ENCODE results near the gene PCBP1.

Gene PCBP1

DNA sequence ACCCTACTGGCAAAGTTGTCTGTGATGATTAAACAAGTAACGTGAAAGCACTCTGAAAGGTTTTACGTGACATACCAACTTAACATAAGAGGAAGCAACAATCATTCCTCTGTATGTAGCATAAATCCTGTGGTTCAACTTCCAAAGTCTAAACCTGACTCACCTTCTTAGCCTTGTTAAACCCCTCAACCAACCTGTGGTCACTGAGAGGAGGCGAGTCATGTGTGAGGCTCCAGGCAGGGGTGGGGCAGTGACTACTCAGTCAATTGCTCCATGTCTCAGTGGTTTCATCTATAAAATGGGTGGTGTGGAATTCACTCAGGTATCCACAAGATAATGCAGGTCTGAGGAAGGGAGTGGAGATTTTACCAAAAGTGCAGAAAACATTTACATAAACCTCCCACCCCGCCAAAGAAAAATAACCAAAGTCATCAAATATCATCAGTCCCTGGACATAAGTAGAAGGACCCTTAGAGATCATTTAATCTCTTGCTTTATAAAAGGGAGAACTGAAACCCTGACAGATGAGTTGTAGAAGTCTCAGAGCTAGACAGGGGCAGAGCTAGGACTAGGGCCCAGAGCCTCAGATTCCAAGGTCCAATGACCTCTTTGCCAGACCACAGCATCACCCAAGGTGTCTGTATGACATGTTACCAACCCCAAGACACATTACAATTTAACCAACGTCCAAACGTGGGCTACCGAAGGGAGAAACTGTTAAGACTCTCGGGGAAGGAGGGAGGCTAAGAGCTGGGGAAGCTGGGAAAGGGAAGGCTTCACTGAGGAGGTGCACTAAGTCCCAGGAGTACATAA lies 3.7 kb upstream of the PCBP1 start:
- peaks cover 5% of the 10 kb centered on the region for H3K36me3 ChIP-seq (ENCODE audit: control insufficient read depth, insufficient read depth, low read length)
- H3K4me1 ChIP-seq (ENCODE audit: control insufficient read depth, insufficient read depth, low read length) = peaks cover 28% of the 10 kb centered on the region
- H3K4me3 ChIP-seq (ENCODE audit: low read length) = no peak overlapping the region
- H3K9ac ChIP-seq (ENCODE audit: low read length) = peak overlapping the region; percentile 99
- H3K9me3 ChIP-seq (ENCODE audit: control insufficient read depth, low read length) = no peaks in the 10 kb centered on the region
- no peaks in the 10 kb centered on the region for H3K27me3 ChIP-seq (ENCODE audit: control insufficient read depth, insufficient read depth, low read length)

DNA sequence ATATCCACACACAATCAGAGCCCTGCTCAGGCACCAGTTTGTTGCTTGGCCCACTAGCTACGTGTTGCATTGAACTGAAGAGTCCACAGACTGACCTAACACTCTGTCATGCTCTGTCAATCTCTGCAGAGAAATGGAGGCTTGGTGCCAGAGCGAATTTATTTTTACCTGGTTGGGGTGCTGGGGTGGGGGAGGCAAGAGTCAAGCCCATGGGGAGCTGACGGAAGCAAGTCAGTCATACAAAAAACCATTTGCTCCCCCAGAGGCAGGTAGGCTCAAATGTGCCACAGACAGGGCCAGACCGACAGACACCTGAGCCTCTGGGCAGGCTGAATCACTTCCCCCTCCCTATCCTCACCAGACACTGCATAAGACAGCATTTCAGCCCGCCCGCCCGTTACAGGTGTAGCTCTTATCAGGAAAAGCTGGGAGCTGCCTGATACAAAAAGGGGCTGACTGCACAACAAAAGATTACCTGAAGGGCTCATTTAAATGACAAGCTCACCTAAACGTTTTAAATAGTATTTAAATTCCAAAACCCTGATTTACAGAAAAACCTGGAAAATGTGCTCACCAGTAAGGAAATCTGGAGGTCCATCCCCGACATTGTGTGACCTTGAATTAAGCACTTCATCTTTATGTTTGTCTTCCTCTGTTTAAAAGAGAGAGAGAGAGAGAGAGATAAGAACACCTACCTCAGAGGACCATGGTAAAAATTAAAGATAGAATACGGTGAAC lies 2.1 kb upstream of the PCBP1 start:
- Histone ChIP-seq H3K36me3 (ENCODE audit: control insufficient read depth, insufficient read depth, low read length) (peaks cover 5% of the 10 kb centered on the region), H3K27me3 (ENCODE audit: control insufficient read depth, insufficient read depth, low read length) (no peaks in the 10 kb centered on the region), H3K4me1 (ENCODE audit: control insufficient read depth, insufficient read depth, low read length) (peaks cover 38% of the 10 kb centered on the region), H3K4me3 (ENCODE audit: low read length) (peak overlapping the region; percentile 92), H3K9ac (ENCODE audit: low read length) (peak overlapping the region; percentile 99), H3K9me3 (ENCODE audit: control insufficient read depth, low read length) (no peaks in the 10 kb centered on the region)

DNA sequence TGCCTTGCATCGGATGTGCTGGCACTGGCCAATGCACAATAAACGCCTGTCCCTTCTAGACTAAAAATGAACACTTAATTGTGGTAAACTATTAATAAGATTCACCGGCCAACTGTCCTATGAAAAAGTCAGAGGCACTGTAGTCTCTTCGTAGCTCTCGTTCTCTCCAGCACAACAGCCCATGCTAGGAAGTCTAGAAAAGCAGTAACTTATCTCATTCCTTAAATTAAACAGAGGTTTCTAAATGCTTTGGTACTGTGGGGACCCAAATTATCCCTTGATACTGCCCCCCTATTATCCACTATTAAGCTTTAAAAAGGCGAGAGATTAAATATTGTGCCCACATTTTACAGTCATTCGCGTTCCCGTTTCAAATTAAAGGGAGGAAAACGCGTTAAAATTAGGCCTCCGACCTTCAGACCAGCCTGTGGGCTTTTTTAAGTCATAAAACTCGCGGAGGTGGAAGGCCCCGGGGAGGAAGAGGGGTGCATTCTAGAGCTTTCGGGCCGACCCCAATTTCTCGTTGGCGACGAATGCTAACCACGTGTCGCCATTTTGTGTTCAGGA lies 1.5 kb upstream of the PCBP1 start:
- peaks cover 5% of the 10 kb centered on the region for H3K36me3 ChIP-seq (ENCODE audit: control insufficient read depth, insufficient read depth, low read length)
- peak overlapping the region; percentile 92 for H3K4me3 ChIP-seq (ENCODE audit: low read length)
- H3K4me1 ChIP-seq (ENCODE audit: control insufficient read depth, insufficient read depth, low read length) = peaks cover 43% of the 10 kb centered on the region
- H3K27me3 ChIP-seq (ENCODE audit: control insufficient read depth, insufficient read depth, low read length) = no peaks in the 10 kb centered on the region
- H3K9me3 ChIP-seq (ENCODE audit: control insufficient read depth, low read length) = no peaks in the 10 kb centered on the region
- peak overlapping the region; percentile 99 for H3K9ac ChIP-seq (ENCODE audit: low read length)

DNA sequence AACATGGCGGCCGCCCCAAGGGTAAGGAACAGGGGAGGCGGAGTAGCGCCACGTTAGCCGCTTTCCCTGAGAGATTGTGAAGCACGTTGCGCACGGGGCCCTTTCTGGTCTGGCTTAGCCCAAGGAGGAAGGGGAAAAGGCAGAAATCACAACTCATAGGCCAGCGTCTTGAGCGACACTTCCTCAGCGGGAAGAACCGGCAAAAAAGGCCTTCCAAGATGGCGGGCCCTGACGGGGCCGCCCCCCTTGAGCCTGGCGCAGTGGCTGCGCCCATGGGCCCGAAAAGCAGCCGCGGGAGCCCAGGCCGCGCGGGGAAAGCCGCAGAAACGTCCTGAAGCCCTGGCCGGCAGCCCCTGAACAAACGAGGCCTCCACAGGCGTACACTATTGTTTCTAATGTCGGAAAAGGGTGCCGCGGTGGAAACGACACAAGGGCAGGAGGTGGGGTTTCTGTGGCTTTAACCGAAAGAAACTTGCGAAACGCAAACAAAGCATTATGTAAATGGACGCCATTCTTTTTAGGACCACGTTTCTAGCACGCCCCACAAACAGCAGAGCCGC lies 919 bp upstream of the PCBP1 start:
- Histone ChIP-seq H3K9ac (ENCODE audit: low read length) (peak overlapping the region; percentile 99), H3K4me3 (ENCODE audit: low read length) (peak overlapping the region; percentile 92), H3K4me1 (ENCODE audit: control insufficient read depth, insufficient read depth, low read length) (peaks cover 43% of the 10 kb centered on the region), H3K9me3 (ENCODE audit: control insufficient read depth, low read length) (no peaks in the 10 kb centered on the region), H3K27me3 (ENCODE audit: control insufficient read depth, insufficient read depth, low read length) (no peaks in the 10 kb centered on the region), H3K36me3 (ENCODE audit: control insufficient read depth, insufficient read depth, low read length) (peaks cover 5% of the 10 kb centered on the region)

DNA sequence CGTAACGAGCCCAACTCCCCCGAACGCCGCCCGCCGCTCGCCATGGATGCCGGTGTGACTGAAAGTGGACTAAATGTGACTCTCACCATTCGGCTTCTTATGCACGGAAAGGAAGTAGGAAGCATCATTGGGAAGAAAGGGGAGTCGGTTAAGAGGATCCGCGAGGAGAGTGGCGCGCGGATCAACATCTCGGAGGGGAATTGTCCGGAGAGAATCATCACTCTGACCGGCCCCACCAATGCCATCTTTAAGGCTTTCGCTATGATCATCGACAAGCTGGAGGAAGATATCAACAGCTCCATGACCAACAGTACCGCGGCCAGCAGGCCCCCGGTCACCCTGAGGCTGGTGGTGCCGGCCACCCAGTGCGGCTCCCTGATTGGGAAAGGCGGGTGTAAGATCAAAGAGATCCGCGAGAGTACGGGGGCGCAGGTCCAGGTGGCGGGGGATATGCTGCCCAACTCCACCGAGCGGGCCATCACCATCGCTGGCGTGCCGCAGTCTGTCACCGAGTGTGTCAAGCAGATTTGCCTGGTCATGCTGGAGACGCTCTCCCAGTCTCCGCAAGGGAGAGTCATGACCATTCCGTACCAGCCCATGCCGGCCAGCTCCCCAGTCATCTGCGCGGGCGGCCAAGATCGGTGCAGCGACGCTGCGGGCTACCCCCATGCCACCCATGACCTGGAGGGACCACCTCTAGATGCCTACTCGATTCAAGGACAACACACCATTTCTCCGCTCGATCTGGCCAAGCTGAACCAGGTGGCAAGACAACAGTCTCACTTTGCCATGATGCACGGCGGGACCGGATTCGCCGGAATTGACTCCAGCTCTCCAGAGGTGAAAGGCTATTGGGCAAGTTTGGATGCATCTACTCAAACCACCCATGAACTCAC lies 673 bp downstream of the PCBP1 start:
- H3K36me3 ChIP-seq (ENCODE audit: control insufficient read depth, insufficient read depth, low read length) = peaks cover 5% of the 10 kb centered on the region
- no peaks in the 10 kb centered on the region for H3K27me3 ChIP-seq (ENCODE audit: control insufficient read depth, insufficient read depth, low read length)
- H3K9me3 ChIP-seq (ENCODE audit: control insufficient read depth, low read length) = no peaks in the 10 kb centered on the region
- peak overlapping the region; percentile 98 for H3K4me3 ChIP-seq (ENCODE audit: low read length)
- peak overlapping the region; percentile 99 for H3K9ac ChIP-seq (ENCODE audit: low read length)
- peaks cover 43% of the 10 kb centered on the region for H3K4me1 ChIP-seq (ENCODE audit: control insufficient read depth, insufficient read depth, low read length)

DNA sequence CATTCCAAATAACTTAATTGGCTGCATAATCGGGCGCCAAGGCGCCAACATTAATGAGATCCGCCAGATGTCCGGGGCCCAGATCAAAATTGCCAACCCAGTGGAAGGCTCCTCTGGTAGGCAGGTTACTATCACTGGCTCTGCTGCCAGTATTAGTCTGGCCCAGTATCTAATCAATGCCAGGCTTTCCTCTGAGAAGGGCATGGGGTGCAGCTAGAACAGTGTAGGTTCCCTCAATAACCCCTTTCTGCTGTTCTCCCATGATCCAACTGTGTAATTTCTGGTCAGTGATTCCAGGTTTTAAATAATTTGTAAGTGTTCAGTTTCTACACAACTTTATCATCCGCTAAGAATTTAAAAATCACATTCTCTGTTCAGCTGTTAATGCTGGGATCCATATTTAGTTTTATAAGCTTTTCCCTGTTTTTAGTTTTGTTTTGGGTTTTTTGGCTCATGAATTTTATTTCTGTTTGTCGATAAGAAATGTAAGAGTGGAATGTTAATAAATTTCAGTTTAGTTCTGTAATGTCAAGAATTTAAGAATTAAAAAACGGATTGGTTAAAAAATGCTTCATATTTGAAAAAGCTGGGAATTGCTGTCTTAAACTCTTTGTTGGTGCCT lies 1.4 kb downstream of the PCBP1 start:
- Histone ChIP-seq H3K4me3 (ENCODE audit: low read length) (peak overlapping the region; percentile 98), H3K9ac (ENCODE audit: low read length) (peak overlapping the region; percentile 99), H3K36me3 (ENCODE audit: control insufficient read depth, insufficient read depth, low read length) (peaks cover 3% of the 10 kb centered on the region), H3K9me3 (ENCODE audit: control insufficient read depth, low read length) (no peaks in the 10 kb centered on the region), H3K27me3 (ENCODE audit: control insufficient read depth, insufficient read depth, low read length) (no peaks in the 10 kb centered on the region), H3K4me1 (ENCODE audit: control insufficient read depth, insufficient read depth, low read length) (peaks cover 39% of the 10 kb centered on the region)

DNA sequence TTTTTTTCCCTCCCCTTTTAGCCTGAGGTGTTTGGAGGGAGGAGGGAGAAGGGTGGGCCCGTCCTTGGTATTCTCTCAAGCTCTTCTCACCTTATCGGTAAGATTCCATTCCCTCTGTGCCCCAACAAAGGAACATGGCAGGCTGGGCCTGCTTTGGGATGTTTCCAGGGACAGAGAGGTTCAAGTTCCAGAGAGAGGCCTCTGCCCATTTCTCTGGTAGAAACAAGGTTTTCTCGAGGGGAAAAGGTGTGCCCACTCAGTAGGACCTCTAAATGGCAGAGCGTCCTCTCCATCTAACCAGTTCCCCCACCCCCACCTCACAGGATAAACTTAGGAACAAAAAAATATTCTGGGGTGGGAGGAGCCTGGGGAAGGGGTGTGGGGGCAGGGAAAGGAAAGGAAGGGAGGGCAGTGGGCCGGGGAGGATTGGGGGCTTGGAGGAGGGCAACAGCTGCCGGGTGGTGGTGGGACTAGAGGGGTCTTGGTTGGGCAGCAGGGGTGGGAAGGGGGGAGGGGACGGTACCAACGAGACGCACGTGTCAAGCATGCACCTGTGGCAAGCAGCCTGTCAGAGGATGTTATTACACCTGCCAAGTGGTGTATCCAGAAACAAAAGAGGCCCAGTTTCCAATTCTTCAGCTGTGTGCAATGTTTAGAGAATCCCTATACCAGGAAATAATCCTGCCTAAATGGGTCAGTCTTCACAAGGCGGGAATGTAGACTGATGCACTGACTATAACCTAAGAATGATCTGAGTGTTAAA lies 2.1 kb downstream of the PCBP1 start:
- Histone ChIP-seq H3K9ac (ENCODE audit: low read length) (peak overlapping the region; percentile 99), H3K27me3 (ENCODE audit: control insufficient read depth, insufficient read depth, low read length) (no peaks in the 10 kb centered on the region), H3K9me3 (ENCODE audit: control insufficient read depth, low read length) (no peaks in the 10 kb centered on the region), H3K4me3 (ENCODE audit: low read length) (peak overlapping the region; percentile 98), H3K4me1 (ENCODE audit: control insufficient read depth, insufficient read depth, low read length) (peaks cover 35% of the 10 kb centered on the region), H3K36me3 (ENCODE audit: control insufficient read depth, insufficient read depth, low read length) (no peaks in the 10 kb centered on the region)

DNA sequence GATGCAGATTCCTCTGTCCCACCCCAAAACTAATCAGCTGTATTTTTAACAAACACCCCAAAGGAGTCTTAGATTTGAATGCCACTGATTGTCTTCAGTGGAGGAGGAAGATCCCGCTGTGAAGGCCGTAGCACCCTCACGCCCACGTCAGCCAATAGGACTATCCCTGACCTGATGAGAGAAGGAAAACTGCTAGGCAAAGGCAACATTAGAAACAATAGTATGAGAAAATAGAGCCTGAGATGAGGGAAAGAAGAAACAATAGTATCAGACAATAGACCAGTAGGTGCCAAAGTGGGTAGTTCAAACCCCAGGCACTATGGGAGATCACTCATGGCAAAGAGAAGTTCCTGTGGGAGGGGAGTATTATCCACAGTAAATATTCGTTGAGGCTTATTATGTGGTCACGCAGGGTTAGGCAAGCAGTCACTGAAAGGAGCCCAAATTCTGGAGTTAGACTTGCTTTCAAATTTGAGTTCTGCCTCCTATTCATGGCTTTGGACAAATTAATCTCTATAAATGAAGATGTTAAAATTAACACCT lies 2.8 kb downstream of the PCBP1 start:
- peak overlapping the region; percentile 99 for H3K9ac ChIP-seq (ENCODE audit: low read length)
- peaks cover 36% of the 10 kb centered on the region for H3K4me1 ChIP-seq (ENCODE audit: control insufficient read depth, insufficient read depth, low read length)
- H3K4me3 ChIP-seq (ENCODE audit: low read length) = peak overlapping the region; percentile 7
- no peaks in the 10 kb centered on the region for H3K9me3 ChIP-seq (ENCODE audit: control insufficient read depth, low read length)
- H3K27me3 ChIP-seq (ENCODE audit: control insufficient read depth, insufficient read depth, low read length) = no peaks in the 10 kb centered on the region
- H3K36me3 ChIP-seq (ENCODE audit: control insufficient read depth, insufficient read depth, low read length) = no peaks in the 10 kb centered on the region

DNA sequence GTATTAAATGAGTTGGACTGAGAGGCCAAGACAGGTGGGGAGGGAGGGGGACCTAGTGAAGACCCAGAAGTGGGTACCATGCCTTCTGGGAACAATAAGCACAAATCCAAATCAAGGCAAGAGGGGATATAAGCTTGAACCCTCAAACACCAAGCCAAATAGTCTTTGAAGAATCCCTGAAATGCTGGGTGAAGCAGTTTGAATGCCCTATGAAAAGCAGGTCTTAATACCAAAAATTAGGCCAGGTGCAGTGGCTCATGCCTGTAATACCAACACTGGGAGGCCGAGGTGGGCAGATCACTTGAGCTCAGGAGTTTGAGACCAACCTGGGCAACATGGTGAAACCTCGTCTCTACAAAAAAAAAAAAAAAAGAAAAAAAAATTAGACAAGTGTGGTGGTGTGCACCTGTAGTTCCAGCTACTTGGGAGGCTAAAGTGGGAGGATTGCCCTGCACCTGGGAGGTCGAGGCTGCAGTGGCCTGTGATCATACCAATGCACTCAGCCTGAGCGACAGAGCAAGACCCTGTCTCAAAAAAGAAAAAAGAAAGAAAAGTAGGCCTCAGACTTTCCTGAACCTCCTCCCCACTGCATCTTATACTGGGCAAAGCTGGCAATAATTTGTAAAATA lies 3.5 kb downstream of the PCBP1 start:
- peaks cover 36% of the 10 kb centered on the region for H3K4me1 ChIP-seq (ENCODE audit: control insufficient read depth, insufficient read depth, low read length)
- no peak overlapping the region for H3K9ac ChIP-seq (ENCODE audit: low read length)
- H3K9me3 ChIP-seq (ENCODE audit: control insufficient read depth, low read length) = no peaks in the 10 kb centered on the region
- H3K4me3 ChIP-seq (ENCODE audit: low read length) = no peak overlapping the region
- H3K27me3 ChIP-seq (ENCODE audit: control insufficient read depth, insufficient read depth, low read length) = no peaks in the 10 kb centered on the region
- H3K36me3 ChIP-seq (ENCODE audit: control insufficient read depth, insufficient read depth, low read length) = no peaks in the 10 kb centered on the region

DNA sequence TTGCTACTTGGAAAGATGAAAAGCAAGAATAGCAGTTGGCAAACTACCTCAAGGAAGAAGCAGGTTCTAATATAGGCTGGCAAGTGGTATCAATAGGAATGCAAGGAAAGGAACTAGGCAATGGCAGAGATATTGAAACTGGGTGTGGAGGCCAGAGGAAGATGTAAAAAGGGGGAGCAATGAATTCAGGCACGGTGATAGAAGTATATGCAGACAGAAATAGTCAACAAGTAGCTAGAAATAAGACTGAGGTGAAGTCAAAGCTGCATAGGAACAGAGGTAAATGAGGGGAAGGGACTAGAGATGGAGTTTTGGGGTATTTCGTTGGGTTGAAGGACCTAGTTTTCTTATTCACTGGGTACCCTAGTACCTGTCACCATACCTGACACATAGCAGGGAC lies 4.1 kb downstream of the PCBP1 start:
- Histone ChIP-seq H3K27me3 (ENCODE audit: control insufficient read depth, insufficient read depth, low read length) (no peaks in the 10 kb centered on the region), H3K9ac (ENCODE audit: low read length) (no peak overlapping the region), H3K4me3 (ENCODE audit: low read length) (no peak overlapping the region), H3K9me3 (ENCODE audit: control insufficient read depth, low read length) (no peaks in the 10 kb centered on the region), H3K36me3 (ENCODE audit: control insufficient read depth, insufficient read depth, low read length) (no peaks in the 10 kb centered on the region), H3K4me1 (ENCODE audit: control insufficient read depth, insufficient read depth, low read length) (peaks cover 32% of the 10 kb centered on the region)
